GM19468 (cell line): ENCODE results near the gene MRPL1.
"Not testable (repeated sequence)": the region's sequence is repeated elsewhere in the genome, so short reads cannot be mapped to it uniquely, and the experiment has no call there.

Source experiments
- ATAC-seq: cut with Tn5 transposase; IDR thresholded peaks from one replicate; pipeline ENCODE4 v1.9.1; 2021; ENCODE audit warnings: mild to moderate bottlenecking, moderate library complexity, moderate number of reproducible peaks; ENCODE audit not compliant: unreplicated experiment; ENCODE audit errors: extremely low read depth

The MRPL1 gene

DNA sequence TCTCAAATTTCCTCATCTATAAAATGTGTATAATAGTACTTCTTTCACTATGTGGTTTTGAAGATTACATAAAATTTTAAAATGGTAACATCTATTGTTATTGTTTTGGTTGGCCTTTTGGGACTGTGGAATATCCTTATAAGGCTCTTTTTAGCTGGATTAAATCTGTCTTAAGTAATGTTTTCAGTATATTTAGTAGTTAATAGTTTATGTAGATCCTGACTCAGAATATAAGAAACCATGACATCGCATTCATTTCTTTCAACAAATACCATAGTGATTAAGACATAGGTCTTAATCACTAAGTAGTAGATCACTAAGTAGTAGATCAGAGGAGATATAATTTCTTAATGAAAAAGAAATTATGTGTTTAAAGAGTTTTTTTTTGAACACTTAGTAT lies 48.5 kb downstream of the MRPL1 start:
- no peak for ATAC-seq

- no peak for ATAC-seq
Measured at GRCh38 chr4:77911842-77912450, 49.3 kb downstream of the MRPL1 start.

DNA sequence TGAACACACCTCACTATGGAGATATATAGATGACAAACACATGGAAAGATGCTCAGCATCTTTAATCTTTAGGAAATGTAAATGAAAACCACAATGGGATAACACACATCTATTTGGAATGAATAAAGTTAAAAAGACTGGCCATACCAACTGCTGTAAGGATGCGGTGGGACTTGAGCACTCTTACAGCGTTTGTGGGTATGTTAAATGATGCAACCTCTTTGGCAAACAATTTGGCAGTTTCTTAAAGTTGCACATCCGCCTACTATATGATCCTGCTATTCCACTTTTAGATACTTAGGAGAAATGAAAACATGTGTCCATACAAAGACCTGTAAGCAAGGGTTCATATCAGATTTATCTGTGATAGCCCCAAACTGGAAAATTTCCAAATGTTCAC lies 50.7 kb downstream of the MRPL1 start:
- ATAC-seq = no peak

DNA sequence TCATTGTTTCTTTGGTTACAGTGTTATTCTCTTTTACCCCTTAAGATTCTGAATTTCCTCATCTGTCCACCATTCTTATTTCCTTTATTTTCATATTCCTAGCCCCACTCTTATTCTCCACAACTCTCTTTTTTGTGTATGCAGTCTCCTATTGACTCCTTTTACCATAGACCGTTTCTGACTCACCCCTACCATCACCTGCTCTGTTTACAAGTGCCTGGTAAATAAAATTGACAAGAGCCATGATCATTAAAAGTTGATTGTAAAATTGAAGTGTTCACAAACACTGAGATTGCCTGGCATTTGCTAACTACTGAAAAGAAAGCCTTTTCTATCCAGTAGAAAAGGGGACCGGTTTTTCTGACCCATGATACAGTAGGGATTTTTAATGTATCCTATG lies 54.4 kb downstream of the MRPL1 start:
- ATAC-seq = no peak

- ATAC-seq = no peak
Measured at GRCh38 chr4:77917601-77918000, 55.0 kb downstream of the MRPL1 start.

DNA sequence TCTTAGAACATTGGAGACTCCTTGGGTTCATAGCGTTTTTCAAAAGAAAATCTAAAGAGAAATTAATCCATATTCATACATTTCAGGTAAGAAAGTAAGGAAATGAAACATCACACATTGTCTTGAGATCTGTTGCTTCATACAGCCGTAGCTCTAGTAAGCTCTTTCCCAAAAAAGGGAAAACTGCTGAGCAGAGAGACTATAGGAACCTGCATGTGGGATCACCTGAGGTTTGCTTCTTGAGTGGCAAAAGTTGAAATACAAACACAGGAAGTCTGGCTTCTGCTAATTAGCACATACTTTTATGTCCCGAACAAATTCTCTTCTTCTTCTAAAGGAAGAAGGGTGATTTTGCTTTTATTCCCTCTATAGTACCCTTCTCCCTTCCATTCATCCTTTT lies 57.7 kb downstream of the MRPL1 start:
- ATAC-seq = no peak

GRCh38 chr4:77921701-77922100 lies 59.1 kb downstream of the MRPL1 start:
- no peak for ATAC-seq

DNA sequence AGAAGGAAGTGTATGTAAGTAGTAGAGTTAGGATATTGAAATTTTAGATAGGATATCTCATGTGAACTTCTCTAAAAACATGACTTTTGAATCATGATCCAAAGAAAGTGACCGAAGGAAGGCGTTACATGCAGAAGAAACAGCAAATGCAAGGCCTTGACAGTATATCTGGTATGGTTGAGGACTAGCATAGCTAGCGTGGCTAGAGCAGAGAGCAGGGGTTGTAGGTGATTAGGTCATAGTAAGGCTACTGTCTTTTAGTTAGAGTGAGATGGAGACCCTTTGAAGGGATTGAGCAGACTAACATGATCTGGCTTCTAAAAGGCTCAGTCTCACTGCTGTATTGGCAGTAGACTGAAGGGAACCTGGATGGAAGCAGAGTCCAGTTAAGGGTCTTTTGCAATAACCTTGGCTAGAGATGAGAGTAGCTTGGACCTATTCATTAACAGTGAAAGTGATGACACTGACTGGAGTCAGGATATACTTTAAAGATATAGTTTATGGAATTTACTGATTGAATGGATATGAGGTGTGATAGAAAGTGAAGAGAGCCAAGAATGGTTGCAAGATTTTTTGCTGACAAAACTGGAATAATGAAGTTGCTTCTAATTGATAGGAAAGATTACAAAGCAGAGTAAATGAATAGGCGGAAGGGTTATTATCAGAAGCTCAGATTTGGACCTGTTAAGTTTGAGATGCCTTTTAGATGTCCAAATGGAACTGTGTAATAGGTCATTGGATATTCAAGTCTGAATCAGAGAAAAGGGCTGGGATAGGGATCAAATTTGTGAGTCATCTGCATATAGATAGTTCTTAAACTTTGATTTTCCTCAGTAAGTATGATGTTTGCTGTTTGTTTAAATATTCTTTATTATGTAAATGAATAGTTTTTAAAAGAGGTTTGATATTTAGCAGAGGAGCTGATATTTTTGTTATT lies 59.8 kb downstream of the MRPL1 start:
- no peak for ATAC-seq

DNA sequence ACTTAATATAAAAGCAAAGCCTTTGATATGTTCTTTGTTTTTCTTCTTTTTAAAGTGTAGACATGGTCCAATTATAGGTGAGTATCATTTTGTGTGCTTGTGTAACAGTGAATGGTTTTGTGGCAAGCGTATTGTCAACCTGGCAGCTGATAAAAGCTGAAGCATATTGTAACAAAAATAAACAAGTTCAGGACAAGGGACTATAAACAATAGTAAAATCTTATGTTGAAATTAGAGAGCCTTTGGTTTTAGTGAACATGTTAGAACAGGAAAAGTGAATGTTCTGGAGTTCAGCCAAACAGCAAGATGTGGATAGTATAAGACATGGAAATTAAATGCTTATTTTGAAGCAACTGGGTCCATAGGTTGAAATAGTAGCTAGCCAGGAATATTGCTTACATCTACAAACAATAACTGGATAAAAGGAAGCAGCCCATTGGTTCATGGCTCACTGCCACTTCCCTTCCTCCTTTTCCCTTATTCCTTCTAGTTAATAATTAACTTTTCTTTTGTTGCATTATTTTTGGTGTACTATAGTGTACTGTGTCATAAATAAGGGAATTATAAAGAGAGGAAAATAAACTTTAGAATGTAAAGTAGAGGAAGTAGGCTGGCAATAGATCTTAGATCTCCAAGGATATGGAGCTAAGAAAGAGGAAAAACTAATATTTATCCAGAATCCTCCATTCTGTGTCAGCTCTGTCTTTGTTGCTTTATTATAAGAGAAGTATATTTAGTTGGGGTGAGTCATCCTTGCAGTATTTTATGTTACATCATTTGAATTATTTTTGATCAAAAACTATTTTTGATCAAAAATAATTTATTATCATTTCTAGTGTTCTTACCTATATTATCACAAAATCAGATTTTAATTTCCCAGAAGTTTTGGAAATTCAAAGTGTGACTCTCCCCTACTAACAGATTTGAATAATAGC lies 65.6 kb downstream of the MRPL1 start:
- ATAC-seq = no peak

GRCh38 chr4:77930154-77930639 lies 67.6 kb downstream of the MRPL1 start:
- no peak for ATAC-seq

DNA sequence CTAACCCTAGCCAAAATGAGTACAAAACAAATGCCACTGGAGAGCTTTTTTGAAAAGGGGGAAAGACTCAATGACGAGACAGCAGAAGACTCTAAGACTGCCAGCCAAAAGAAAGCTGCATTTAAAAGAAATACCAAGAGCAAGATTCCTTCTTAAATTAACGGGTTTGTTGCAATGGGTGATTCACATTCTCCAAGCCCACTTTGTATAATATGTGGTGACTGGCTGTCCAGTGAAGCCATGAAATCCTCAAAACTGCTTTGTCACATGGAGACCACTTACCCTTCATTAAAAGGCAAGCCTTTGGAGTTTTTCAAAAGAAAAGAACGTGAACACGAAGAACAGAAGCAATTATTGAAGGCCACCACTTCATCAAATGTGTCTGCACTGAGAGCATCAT lies 68.2 kb downstream of the MRPL1 start:
- no peak for ATAC-seq

DNA sequence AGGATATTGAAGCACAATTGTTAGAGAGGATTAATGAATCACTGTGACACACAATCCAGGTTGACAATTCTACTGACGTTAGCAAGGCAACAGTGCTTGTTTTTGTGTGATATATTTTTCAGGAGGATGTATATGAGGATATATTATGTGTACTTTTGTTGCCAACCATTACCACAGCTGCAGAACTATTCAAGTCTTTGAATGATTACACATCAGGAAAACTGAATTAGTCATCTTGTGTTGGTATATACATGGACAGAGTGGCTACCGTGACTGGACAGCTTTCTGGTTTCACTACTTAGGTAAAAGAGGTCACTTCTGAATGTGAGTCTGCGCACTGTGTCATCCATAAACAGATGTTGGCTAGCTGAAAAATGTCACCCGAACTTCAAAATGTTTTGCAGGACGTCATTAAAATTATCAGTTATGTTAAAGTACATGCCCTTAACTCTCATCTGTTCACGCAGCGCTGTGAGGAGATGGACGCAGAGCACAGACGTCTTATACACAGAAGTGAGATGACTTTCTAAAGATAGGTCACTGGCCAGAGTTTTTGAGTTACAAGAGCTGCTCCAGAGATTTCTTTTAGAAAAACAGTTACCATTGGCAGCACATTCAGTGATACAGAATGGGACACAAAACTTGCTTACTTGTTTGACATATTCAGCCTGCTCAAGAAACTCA lies 69.0 kb downstream of the MRPL1 start:
- ATAC-seq = no peak

DNA sequence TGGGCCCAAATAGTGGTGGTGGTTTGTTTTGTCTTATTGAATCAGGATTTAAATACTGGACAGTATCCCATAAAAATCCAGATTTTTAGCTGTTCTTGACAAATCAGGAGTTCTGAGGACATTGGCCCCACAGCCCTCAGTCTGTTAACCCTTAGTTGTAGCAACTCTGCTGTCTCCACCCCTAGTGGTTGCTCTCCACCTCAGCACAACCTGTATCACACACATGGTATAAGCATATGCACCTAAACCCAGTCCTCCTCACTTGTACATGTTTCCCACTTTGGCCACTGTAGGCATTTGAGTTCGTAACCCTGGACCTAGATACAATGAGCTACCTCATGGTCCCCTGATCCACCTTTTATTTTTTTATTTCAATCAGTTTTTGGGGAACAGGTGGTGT lies 75.9 kb downstream of the MRPL1 start:
- ATAC-seq = no peak

- not testable (repeated sequence) for ATAC-seq
Measured at GRCh38 chr4:77945929-77946328, 83.3 kb downstream of the MRPL1 start.

DNA sequence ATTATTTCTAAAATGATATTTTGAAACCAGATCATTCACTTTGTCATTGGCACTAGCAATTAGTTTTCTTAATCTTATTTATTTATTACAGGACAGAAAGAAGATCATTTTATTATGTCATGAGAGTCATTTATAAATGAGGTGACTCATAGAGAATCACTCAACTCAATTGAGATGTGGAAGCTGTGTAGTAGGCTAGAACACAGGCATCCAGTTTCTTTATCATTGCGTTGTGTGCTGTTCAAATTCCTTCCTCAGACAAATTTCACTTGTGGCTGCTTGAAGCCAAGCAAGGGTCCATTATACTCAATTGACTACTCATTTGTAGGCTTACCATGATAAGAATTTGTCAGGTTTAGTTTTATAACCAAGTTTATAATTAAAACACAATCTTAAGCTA lies 87.6 kb downstream of the MRPL1 start:
- ATAC-seq = no peak

- ATAC-seq = no peak
Measured at GRCh38 chr4:77952457-77952856, 89.8 kb downstream of the MRPL1 start.

- no peak for ATAC-seq
Measured at GRCh38 chr4:77954690-77955089, 92.1 kb downstream of the MRPL1 start.

GRCh38 chr4:77956917-77957316 lies 94.3 kb downstream of the MRPL1 start:
- ATAC-seq = no peak

DNA sequence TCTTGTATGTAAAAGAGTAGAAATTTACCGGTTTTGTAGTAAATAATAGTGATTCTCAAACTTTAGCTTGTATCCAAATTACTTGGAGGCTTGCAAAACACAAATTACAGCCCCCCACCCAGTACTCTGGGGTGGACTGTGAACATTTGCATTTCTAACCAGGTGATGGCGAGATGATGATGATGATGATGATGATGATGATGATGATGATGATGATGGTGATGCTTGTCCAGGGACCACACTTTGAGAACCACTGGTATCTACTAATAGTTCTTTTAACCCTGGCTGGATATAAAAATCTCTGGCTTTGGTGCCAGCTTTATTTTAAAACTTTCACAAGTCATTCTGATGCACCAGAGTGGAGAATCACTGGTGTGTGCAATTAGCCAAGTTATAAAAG lies 96.3 kb downstream of the MRPL1 start:
- ATAC-seq = no peak
